GM20000 (cell line): ENCODE measurements around the gene RPL37.
"Not testable (repeated sequence)": the region's sequence is repeated elsewhere in the genome, so short reads cannot be mapped to it uniquely, and the experiment has no call there.

Source experiments
- DNase-seq: peaks from one replicate; pipeline ENCODE4 v3.0.0; 2012; ENCODE audit warnings: low spot score
- CTCF ChIP-seq: IDR thresholded peaks from 2 replicates; pipeline ENCODE4 v1.5.1; 2012; ENCODE audit warnings: mild to moderate bottlenecking, control low read depth; ENCODE audit errors: extremely low read depth, missing control alignments

The RPL37 gene

GRCh38 chr5:40831346-40832210, 3.4 kb downstream of the RPL37 start:
- DNase-seq: no peak
- no peak for TF ChIP-seq CTCF

GRCh38 chr5:40829748-40830533, 5.1 kb downstream of the RPL37 start:
- no peak for TF ChIP-seq CTCF
- no peak for DNase-seq

GRCh38 chr5:40828690-40829661, 6.0 kb downstream of the RPL37 start:
- no peak for TF ChIP-seq CTCF
- DNase-seq: no peak

GRCh38 chr5:40828021-40828631, 6.9 kb downstream of the RPL37 start:
- no peak for DNase-seq
- TF ChIP-seq CTCF: no peak

- no peak for TF ChIP-seq CTCF
- no peak for DNase-seq
Measured at GRCh38 chr5:40827188-40827977, 7.6 kb downstream of the RPL37 start.

GRCh38 chr5:40826489-40827187, 8.4 kb downstream of the RPL37 start:
- DNase-seq: no peak
- TF ChIP-seq CTCF: no peak

- DNase-seq: not testable (repeated sequence)
Measured at GRCh38 chr5:40825461-40826043, 9.5 kb downstream of the RPL37 start.
